ENCODE data around the gene CBLIF.

The CBLIF gene

DNA sequence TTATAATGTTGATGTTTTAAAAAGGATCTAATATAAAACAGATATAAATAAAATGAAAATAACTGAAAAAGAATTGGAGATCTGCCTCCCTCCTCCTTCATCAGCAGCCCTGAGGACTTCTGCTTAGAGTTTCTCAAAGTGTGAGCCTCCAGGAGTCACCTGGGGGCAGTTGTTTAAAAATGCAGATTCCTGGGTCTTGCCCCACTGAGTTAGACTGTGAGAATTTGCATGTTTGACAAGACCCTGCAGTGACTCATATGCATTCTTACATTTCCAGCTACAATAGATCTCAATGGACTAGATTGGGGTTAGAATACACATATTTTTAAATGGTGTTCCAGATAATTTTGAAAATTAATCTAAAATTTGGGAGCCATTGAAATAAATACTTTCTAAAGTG, 32.5 kb upstream of the CBLIF start:
- no peak for DNase-seq (ENCODE audit: extremely low spot score)
- TF ChIP-seq SP1 (IDR thresholded peaks at IDR 0.05) (no peak), L3MBTL2 (conservative IDR thresholded peaks at IDR 0.05) (no peak), TARDBP (IDR thresholded peaks at IDR 0.05) (no peak), ELF4 (IDR thresholded peaks at IDR 0.05) (no peak), ZNF384 (IDR thresholded peaks at IDR 0.05) (no peak), NFRKB (IDR thresholded peaks at IDR 0.05) (no peak)
- ChIA-PET CTCF (no interaction called here), POLR2A (no interaction called here)

- CTCF ChIA-PET = no interaction called here
- no peak for TF ChIP-seq ARNT (IDR thresholded peaks at IDR 0.05)
- no peak for TF ChIP-seq LEF1 (IDR thresholded peaks at IDR 0.05; ENCODE audit: borderline replicate concordance)
- no peak for TF ChIP-seq L3MBTL2 (conservative IDR thresholded peaks at IDR 0.05)
- TF ChIP-seq NFRKB (IDR thresholded peaks at IDR 0.05) = no peak
- TF ChIP-seq HDGF (IDR thresholded peaks at IDR 0.05; ENCODE audit: borderline replicate concordance) = no peak
- TF ChIP-seq ELF4 (IDR thresholded peaks at IDR 0.05) = no peak
- no peak for TF ChIP-seq SP1 (IDR thresholded peaks at IDR 0.05)
- TF ChIP-seq, protein P1, sequence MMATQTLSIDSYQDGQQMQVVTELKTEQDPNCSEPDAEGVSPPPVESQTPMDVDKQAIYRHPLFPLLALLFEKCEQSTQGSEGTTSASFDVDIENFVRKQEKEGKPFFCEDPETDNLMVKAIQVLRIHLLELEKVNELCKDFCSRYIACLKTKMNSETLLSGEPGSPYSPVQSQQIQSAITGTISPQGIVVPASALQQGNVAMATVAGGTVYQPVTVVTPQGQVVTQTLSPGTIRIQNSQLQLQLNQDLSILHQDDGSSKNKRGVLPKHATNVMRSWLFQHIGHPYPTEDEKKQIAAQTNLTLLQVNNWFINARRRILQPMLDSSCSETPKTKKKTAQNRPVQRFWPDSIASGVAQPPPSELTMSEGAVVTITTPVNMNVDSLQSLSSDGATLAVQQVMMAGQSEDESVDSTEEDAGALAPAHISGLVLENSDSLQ (IDR thresholded peaks at IDR 0.05) = no peak
- no peak for TF ChIP-seq FOXM1 (IDR thresholded peaks at IDR 0.05; ENCODE audit: borderline replicate concordance)
- no peak for DNase-seq (ENCODE audit: extremely low spot score)
- POLR2A ChIA-PET = no interaction called here
Measured at GRCh38 chr11:59877325-59877724, 32.0 kb upstream of the CBLIF start.

GRCh38 chr11:59875856-59876519, 30.7 kb upstream of the CBLIF start:
- POLR2A ChIA-PET = no interaction called here
- no peak for DNase-seq (ENCODE audit: extremely low spot score)
- TF ChIP-seq CTBP1 (IDR thresholded peaks at IDR 0.05; ENCODE audit: borderline replicate concordance) = no peak
- TF ChIP-seq TARDBP (IDR thresholded peaks at IDR 0.05) = no peak
- no peak for TF ChIP-seq L3MBTL2 (conservative IDR thresholded peaks at IDR 0.05)
- TF ChIP-seq LEF1 (IDR thresholded peaks at IDR 0.05; ENCODE audit: borderline replicate concordance) = no peak
- TF ChIP-seq SP1 (IDR thresholded peaks at IDR 0.05) = no peak
- no peak for TF ChIP-seq FOXK2 (IDR thresholded peaks at IDR 0.05)
- TF ChIP-seq ELF4 (IDR thresholded peaks at IDR 0.05) = no peak
- TF ChIP-seq NFRKB (IDR thresholded peaks at IDR 0.05) = no peak
- TF ChIP-seq, protein P1 (IDR thresholded peaks at IDR 0.05) = no peak
- TF ChIP-seq ZNF384 (IDR thresholded peaks at IDR 0.05) = no peak
- no peak for TF ChIP-seq FOXM1 (IDR thresholded peaks at IDR 0.05; ENCODE audit: borderline replicate concordance)
- TF ChIP-seq BHLHE40 (IDR thresholded peaks at IDR 0.05; ENCODE audit: borderline replicate concordance) = no peak
- no peak for TF ChIP-seq SUZ12 (IDR thresholded peaks at IDR 0.05)
- CTCF ChIA-PET = no interaction called here

DNA sequence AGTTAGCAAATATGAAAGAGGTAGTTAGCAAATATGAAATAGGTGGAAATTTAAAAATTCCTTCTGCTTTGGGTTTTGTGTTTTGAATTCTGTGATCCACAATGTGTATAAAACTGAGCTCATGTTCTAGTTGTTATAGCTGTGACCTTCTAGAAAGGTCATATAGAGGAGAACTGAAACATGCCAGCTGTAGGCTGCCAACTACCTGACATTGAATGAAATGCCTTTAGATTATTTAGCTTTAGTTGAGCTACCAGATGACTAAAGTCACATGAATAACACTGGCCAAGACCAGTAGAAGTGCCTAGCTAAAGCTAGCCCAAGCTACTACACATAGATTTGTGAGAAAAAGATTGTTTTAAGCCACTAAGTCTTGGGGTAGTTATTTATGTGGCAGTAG, 26.8 kb upstream of the CBLIF start:
- ChIA-PET POLR2A (no interaction called here), CTCF (no interaction called here)
- no peak for DNase-seq (ENCODE audit: extremely low spot score)
- TF ChIP-seq, protein P1 (IDR thresholded peaks at IDR 0.05) = no peak
- TF ChIP-seq LEF1 (IDR thresholded peaks at IDR 0.05; ENCODE audit: borderline replicate concordance) (no peak), ZNF384 (IDR thresholded peaks at IDR 0.05) (no peak), SUZ12 (IDR thresholded peaks at IDR 0.05) (no peak), FOXA1 (IDR thresholded peaks at IDR 0.05) (no peak), TARDBP (IDR thresholded peaks at IDR 0.05) (no peak), NFRKB (IDR thresholded peaks at IDR 0.05) (no peak), SP1 (IDR thresholded peaks at IDR 0.05) (no peak), ARNT (IDR thresholded peaks at IDR 0.05) (no peak), HDGF (IDR thresholded peaks at IDR 0.05; ENCODE audit: borderline replicate concordance) (no peak), CTBP1 (IDR thresholded peaks at IDR 0.05; ENCODE audit: borderline replicate concordance) (no peak), ELF4 (IDR thresholded peaks at IDR 0.05) (no peak), L3MBTL2 (conservative IDR thresholded peaks at IDR 0.05) (no peak), FOXK2 (IDR thresholded peaks at IDR 0.05) (no peak), BHLHE40 (IDR thresholded peaks at IDR 0.05; ENCODE audit: borderline replicate concordance) (no peak), FOXM1 (IDR thresholded peaks at IDR 0.05; ENCODE audit: borderline replicate concordance) (no peak)

DNA sequence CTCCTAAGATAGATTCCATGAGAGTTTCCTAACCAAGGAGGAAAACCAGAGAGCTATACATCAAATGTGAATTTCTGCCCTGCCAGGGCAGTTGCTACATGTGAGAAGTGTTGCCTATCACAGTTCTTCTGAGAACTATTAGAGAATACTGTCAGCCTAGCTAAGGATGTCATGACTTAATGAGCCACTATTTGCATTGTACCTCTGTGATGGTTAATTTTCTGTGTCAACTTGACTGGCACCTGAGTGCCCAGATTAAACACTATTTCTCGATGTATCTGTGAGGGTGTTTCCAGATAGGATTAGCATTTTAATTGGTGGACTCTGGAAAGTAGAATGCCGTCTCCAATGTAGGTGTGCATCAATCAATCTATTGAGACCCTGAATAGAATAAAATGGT, 22.6 kb upstream of the CBLIF start:
- ChIA-PET CTCF (no interaction called here), POLR2A (no interaction called here)
- no peak for DNase-seq (ENCODE audit: extremely low spot score)
- TF ChIP-seq ARNT (IDR thresholded peaks at IDR 0.05) (no peak), FOXA1 (IDR thresholded peaks at IDR 0.05) (no peak), TARDBP (IDR thresholded peaks at IDR 0.05) (no peak), ZNF384 (IDR thresholded peaks at IDR 0.05) (no peak)

DNA sequence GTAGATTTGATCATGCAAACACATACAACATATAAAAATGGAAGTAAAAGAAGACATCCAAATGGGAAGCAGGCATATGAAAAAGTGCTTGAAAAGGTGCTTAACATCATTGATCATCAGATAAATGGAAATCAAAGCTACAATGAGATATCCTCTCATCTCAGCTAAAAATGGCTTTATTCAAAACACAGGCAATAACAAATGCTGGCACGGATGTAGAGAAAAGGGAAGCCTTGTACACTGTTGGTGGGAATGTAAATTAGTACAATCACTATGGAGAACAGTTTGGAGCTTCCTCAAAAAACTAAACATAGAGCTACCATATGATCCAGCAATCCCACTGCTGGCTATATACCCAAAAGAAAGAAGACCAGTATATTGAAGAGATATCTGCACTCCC, 21.5 kb upstream of the CBLIF start:
- DNase-seq (ENCODE audit: extremely low spot score) = no peak
- CTCF ChIA-PET = no interaction called here
- POLR2A ChIA-PET = no interaction called here
- TF ChIP-seq LEF1 (IDR thresholded peaks at IDR 0.05; ENCODE audit: borderline replicate concordance) (no peak), FOXM1 (IDR thresholded peaks at IDR 0.05; ENCODE audit: borderline replicate concordance) (no peak), ZNF384 (IDR thresholded peaks at IDR 0.05) (no peak), FOXK2 (IDR thresholded peaks at IDR 0.05) (no peak)

DNA sequence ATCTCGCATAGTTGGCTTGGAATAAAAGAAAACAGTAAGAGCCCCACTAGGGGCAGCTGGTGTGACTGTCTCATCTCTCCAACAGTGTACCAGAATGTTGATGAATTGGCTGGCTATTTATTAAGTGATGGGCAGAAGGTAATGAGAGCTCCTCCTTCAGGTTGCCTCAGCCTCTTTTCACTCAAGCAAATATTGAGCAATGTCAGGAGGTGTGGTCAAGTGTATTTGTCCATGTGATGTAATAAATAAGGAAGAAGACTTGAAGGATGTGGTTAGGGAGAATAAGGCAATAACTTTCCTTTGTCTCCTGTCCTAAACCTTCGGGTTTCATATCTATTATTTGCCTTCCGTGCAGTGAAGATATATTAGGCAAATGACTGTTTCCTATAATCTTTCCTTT, 21.1 kb upstream of the CBLIF start, which contains the start of gene TCN1:
Gene TCN1 (minus strand): TSS at position 91 of the 400 bp plus-strand sequence. CDS start 17 bp downstream, at position 74.
- TF ChIP-seq, protein P1 (IDR thresholded peaks at IDR 0.05) = no peak
- TF ChIP-seq L3MBTL2 (conservative IDR thresholded peaks at IDR 0.05) (no peak), NFRKB (IDR thresholded peaks at IDR 0.05) (no peak), SP1 (IDR thresholded peaks at IDR 0.05) (no peak), SUZ12 (IDR thresholded peaks at IDR 0.05) (no peak), BHLHE40 (IDR thresholded peaks at IDR 0.05; ENCODE audit: borderline replicate concordance) (no peak), TARDBP (IDR thresholded peaks at IDR 0.05) (no peak), ELF4 (IDR thresholded peaks at IDR 0.05) (no peak), FOXA1 (IDR thresholded peaks at IDR 0.05) (no peak), CTBP1 (IDR thresholded peaks at IDR 0.05; ENCODE audit: borderline replicate concordance) (no peak)
- POLR2A ChIA-PET = no interaction called here
- CTCF ChIA-PET = no interaction called here
- no peak for DNase-seq (ENCODE audit: extremely low spot score)

All from HEK293T (cell line).